GM04504 (cell line): ENCODE measurements around the gene ZMIZ1.

Experiments
- DNase-seq: peaks from one replicate; pipeline ENCODE4 v3.0.0-alpha.2; 2012; ENCODE audit warnings: low read depth

The ZMIZ1 gene

GRCh38 chr10:79247373-79248137, 178.8 kb downstream of the ZMIZ1 start:
- DNase-seq: no peak

GRCh38 chr10:79248341-79249185, 179.8 kb downstream of the ZMIZ1 start:
- DNase-seq: no peak

- DNase-seq: no peak
These were observed 180.7 kb downstream of the ZMIZ1 start for GRCh38 chr10:79249186-79250121.

GRCh38 chr10:79250259-79250658, 181.5 kb downstream of the ZMIZ1 start:
- no peak for DNase-seq

- no peak for DNase-seq
These were observed 183.7 kb downstream of the ZMIZ1 start for GRCh38 chr10:79252450-79252849.

- no peak for DNase-seq
These were observed 184.2 kb downstream of the ZMIZ1 start for GRCh38 chr10:79252971-79253370.

- DNase-seq: no peak
These were observed 184.9 kb downstream of the ZMIZ1 start for GRCh38 chr10:79253704-79254103.

GRCh38 chr10:79254333-79255006, 185.7 kb downstream of the ZMIZ1 start:
- no peak for DNase-seq

- no peak for DNase-seq
These were observed 186.3 kb downstream of the ZMIZ1 start for GRCh38 chr10:79255007-79255507.

GRCh38 chr10:79256264-79256806, 187.6 kb downstream of the ZMIZ1 start:
- DNase-seq: no peak

GRCh38 chr10:79258894-79259293, 190.1 kb downstream of the ZMIZ1 start:
- DNase-seq: no peak

- no peak for DNase-seq
These were observed 191.1 kb downstream of the ZMIZ1 start for GRCh38 chr10:79259834-79260233.

GRCh38 chr10:79260811-79261740, 192.3 kb downstream of the ZMIZ1 start:
- no peak for DNase-seq

GRCh38 chr10:79262131-79262530, 193.4 kb downstream of the ZMIZ1 start:
- no peak for DNase-seq

- no peak for DNase-seq
These were observed 194.4 kb downstream of the ZMIZ1 start for GRCh38 chr10:79262959-79263746.

GRCh38 chr10:79263939-79264338, 195.2 kb downstream of the ZMIZ1 start:
- no peak for DNase-seq

GRCh38 chr10:79264942-79265341, 196.2 kb downstream of the ZMIZ1 start:
- DNase-seq: no peak

GRCh38 chr10:79266084-79266483, 197.3 kb downstream of the ZMIZ1 start:
- DNase-seq: no peak
